HG02852 (cell line): Measurements from ENCODE around the gene ANKLE1.

ENCODE experiments used
- ATAC-seq: cut with Tn5 transposase; IDR thresholded peaks from one replicate; pipeline ENCODE4 v1.9.1; 2021; ENCODE audit warnings: mild to moderate bottlenecking, moderate library complexity; ENCODE audit not compliant: unreplicated experiment

ANKLE1 gene, protein sequence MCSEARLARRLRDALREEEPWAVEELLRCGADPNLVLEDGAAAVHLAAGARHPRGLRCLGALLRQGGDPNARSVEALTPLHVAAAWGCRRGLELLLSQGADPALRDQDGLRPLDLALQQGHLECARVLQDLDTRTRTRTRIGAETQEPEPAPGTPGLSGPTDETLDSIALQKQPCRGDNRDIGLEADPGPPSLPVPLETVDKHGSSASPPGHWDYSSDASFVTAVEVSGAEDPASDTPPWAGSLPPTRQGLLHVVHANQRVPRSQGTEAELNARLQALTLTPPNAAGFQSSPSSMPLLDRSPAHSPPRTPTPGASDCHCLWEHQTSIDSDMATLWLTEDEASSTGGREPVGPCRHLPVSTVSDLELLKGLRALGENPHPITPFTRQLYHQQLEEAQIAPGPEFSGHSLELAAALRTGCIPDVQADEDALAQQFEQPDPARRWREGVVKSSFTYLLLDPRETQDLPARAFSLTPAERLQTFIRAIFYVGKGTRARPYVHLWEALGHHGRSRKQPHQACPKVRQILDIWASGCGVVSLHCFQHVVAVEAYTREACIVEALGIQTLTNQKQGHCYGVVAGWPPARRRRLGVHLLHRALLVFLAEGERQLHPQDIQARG

DNA sequence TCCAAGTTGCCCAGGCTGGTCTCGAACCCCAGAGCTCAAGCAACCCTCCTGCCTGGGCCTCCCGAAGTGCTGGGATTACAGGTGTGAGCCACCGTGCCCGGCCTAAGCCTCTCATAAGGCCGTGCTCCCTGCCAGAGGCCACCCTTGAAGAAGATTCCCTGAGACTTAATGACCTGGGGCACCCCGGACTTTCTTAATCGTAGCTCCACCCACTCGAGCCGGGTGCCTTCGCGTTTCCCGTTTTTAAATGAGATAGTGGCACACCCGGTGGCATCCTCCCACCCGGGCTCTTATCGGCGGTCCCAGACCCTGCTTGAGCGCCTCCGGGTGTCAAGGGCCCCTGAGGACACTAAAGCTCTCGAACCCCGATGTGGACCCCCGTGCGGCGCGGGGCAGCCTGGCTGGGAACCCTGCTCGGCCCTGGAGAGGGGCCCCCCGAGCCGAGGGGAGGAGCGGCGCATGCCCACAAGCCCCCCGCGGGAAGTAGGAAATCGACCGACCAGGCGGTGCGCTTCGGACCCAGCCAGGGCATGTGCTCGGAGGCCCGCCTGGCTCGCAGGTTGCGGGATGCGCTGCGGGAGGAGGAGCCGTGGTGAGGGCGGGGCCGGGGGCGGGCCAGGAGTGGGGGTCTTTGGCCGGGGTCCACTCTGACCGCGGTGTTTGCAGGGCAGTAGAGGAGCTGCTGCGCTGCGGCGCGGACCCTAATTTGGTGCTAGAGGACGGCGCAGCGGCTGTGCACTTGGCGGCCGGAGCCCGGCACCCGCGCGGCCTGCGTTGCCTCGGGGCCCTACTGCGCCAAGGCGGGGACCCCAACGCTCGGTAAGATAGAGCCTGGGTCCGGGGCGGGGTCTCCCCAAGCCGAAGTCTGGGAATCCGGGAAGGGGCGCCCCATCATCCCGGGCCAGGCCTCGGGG is at the start of gene ANKLE1:
TSS of gene ANKLE1 (plus strand) at position 511 of the 914 bp plus-strand sequence. CDS start at position 531, 20 bp downstream.
- ATAC-seq: no peak

- no peak for ATAC-seq
Observed at GRCh38 chr19:17232258-17232657, 49.4 kb upstream of the ANKLE1 start.

- peak; percentile 50 for ATAC-seq
Observed at GRCh38 chr19:17234911-17235299, 46.8 kb upstream of the ANKLE1 start.

- peak; percentile 70 for ATAC-seq
Observed at GRCh38 chr19:17235300-17235970, 46.3 kb upstream of the ANKLE1 start.

- peak; percentile 23 for ATAC-seq
Observed at GRCh38 chr19:17235971-17236777, 45.5 kb upstream of the ANKLE1 start.

DNA sequence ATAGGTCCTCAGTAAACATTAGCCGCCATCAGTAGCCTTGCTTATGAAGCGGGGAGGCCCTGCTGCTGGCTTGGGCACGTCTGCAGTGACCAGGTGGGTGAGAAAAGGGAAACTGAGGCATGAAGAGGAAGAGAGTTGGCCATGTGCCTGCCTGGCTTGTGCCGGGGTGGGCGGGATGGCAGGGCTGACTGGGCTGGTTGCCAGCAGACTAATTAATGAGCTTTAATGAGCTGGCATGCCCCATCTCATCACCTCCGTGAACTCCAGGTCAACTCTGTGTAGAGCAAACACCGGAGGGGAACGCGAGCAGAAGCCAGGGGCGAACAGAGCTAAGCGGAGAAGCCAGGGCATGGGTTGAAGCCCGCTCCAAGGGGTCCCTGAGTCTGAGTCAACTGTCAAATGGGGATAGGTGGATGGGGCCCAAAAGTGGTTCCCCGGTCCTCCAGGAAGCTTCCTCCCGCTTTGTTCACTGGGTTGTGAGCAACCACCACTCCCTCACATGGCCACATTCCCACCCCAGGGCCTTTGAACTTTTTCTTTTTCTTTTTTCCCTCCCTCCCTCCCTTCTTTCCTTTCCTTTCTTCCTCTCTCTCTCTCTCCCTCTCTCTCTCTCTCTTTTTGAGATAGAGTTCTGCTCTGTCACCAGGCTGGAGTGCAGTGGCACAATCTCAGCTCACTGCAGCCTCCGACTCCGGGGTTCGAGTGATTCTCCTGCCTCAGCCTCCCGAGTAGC is 44.7 kb upstream of the ANKLE1 start:
- no peak for ATAC-seq

GRCh38 chr19:17237747-17238706 is 43.7 kb upstream of the ANKLE1 start:
- ATAC-seq: no peak

DNA sequence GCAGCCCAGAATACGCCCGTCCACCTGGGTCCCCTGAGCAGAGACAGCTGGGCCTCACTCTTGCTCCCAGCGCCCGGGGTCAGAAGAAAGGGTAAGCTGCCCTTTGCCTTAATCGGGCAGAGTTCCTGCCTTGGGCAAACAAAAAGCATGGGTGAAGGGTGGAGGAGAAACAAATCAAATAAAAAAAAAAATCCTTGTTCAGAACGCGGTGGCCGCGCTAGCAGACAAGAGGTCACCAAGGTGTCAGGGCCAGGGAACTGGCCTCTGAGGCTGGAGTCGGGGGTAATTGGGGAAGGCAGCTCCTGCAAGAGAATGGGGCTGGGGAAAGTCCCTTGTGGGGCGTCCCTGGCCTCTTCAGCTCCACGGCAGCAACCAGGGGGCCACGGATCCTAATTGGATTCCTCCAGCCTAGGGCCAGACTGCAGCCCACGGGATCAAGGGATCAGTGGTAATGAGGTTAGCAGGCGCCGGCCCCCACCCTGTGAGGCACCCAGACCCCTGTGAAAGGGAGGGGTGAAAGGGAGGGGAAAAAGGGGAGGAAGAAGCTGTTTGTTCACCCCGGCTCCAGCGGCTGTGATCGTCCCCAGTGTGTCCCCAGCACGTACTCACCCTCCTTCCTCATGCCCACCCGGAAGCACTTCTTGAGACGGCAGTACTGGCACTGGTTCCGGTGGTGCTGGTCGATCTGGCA is 41.5 kb upstream of the ANKLE1 start:
- ATAC-seq: no peak

DNA sequence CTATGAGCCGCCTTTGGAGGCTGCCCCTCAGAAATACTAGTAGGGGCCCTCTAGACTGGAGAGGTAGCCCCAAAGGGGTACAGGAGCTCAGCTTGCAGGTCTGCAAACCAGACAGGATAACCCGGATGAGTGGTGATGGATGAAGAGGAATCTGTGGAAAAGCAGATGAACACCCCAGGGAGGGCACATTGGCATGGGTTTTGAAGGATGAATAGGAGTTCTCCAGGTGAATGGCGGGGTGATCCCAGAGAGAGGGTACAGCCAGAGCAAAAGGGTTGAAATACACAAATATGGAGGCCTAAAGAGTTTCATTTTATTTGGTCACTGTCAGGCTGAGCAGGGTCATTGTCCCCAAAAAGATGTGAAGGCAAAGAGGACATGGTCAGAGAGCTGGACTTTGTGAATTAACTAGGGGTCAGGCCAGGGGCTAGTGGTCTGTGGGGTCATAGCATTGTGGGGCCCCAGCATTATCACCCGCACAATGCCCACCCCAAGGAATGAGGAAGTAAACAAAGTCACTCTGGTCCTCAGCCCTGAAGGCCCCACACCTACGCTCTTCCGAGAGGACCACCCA is 40.8 kb upstream of the ANKLE1 start:
- no peak for ATAC-seq

DNA sequence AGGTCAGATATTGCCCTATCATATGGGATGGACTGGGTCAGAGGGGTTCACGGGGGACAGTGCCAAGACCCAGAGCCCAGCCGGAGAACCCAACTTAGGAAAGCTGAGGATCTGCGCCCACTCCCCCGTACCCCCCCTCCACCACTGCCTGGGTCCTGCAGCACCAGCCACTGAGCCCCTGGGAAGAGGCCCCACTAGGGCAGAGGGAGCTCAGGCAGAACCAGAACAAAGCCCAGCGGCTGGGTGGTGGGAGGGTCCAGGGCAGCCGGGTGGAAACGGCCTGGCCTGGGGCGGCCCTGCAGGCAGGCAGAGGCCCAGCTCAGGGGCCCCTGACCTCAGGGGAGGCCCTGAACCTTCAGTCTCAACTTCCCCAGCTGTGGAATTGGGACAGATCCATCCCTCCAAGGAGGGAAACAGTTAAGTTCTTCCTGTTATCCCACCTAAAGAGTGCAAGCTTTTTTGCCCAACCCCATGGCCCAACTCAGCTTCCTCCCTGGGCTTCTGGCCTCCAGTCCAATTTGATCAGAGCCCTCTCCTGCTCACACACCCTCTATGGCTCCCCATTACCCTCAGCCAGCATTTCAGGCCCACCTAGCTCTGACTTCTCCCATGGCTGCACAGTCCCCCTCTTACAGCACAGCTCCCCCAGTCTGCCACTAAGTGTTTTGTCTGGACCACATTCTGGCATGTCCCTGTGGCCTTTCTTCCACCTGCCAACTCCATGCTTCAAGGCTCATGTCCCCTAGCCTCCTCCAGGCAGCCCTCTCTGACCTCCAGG is 39.1 kb upstream of the ANKLE1 start:
- ATAC-seq: no peak

DNA sequence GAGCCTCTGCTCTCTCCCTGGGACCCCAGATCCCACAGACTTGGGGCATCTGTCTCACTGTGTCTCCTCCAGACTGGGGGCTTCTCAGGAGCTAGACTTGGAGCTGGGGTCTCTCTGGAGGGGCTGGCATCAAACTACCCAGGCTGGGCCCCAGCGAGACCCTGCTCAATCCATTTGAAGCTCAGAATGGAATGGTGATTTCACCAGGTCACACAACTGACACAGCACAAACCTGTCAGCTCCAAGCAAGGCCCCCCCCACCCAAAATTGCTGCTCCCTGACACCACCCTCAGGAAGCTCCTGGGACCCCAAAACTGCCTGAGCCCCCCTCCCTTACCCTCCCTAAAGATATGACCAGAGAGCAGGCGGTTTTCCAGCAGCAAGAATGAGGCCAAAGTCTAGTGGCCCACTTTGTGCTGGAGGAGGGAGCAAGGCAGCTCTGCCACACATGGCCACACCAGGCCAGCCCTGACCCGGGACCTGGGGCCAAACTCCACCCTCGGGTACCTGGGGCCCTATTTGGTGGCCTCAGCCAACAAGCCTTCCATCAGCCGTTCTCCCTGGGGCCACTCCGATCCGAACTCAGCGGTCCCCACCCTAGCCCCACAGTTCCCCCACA is 38.4 kb upstream of the ANKLE1 start:
- ATAC-seq: no peak

DNA sequence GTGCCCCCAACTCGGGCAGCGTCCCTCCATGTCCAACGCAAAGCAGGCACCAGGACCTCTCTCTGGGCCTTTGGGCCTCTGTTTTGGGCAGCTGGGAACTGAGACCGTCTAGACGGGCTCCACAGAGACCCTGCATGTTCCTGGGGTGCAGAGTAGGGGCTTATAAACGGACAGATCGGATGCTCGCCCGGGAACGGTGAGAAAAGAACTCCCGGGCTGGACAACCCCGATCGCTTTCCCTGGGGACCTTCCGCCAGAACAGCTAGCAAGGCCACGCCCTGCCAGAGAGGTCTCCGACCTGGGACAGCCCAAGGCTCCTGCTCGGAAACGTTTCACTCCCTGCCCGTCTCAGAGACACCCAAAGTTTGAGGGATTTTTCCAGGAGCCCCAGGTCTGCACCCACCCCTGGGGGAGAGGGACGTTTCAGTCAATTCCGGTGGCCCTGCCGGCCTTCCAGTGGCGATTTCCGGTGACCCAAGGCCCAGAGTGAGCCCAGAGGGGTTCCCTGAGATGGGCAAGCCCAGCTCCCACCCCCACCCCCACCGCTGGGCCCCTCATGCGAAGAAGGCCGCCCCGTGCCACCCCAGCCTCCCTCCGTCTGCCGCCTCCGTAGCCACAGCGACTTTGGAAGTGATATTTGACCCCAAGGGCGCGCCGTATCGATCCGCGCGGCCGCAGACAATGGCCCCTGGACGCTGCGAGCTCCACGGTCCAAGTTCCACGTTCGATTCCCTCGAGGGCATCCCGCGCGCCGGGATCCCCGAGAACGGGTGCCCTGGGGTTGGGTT is 37.7 kb upstream of the ANKLE1 start:
- ATAC-seq: no peak

DNA sequence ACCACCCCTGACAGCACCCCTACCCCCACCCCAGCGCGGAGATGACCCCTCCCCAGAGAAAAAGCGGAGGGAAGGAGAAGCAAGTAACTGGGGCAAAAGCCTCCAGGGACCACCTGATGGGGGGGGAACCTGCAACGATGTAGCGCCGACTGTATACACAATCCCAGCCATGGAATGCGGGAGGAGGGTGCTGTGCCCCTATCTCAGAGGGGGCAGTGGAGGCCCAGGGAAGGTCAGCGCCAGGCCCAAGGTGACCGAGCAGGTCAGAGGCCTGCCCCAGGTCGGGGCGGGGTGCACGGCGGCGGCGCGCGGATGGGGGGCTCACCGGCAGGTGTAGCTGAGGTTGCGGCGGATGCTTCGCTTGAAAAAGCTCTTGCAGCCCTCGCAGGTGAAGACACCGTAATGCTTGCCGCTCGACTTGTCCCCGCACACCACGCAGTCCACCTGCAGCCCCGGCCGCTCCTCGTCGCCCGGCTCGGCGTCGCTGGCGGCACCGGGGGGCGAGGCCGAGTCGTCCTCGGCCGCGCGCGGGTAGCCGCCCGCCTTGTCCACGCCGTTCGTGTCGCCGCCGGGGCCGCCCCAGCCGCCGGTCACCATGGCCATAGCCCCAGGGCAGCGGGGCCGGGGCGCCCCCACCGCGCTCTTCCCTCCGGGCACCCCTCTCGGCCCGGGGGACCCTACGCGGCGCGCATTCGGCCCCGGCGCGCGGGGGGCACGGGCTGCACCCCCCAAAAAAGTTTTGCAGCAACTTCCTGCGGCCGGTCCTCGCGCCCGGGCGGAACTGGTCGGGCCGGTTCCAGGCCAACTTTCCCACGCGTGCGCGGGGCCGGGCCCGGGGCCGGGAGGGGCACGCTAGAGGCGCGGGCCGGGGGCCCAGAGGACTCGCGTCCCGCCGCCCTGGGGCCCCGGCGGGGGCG is 36.8 kb upstream of the ANKLE1 start:
- ATAC-seq: peak; percentile 7

DNA sequence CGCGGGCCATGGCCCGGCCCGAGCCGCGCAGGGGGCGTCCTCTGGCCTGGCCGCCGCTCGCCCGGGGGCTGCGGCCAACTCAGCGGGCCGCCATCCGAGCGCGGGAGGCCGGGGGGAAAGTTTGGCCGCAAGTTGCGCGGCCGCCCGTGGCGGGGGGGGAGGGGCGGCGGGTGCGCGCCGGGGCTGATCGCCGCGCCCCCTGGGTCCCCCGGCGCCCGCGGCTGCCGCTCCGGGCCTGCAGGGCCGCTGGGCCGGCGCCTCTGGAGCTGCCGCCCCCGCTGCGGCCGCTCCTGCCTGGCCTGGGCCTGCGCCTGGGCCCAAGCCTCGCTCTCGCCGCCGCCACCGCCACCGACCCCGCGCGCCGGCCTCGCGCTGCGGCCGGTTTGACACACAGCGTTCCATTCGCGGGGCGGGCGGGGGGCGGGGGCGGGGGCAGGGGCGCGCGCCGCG is 36.1 kb upstream of the ANKLE1 start, which contains the start of gene NR2F6:
TSS of gene NR2F6 (minus strand) at position 385 of the 450 bp plus-strand sequence. CDS start 699 bp downstream, outside the sequence.
- peak; percentile 25 for ATAC-seq
